Mesendoderm (in vitro differentiated cells): ENCODE results near the gene INSRR.
A peak's percentile ranks its signal among the peaks of the same experiment; 100 is the strongest.

ENCODE experiments used
- DNase-seq: peaks from one replicate; pipeline ENCODE4 v3.0.0; 2013
- H2AK5ac ChIP-seq: 2 replicates; pipeline ENCODE4 v1.6.1; 2013; ENCODE audit warnings: low read length, inconsistent platforms
- H2BK120ac ChIP-seq: 2 replicates; pipeline ENCODE4 v1.6.1; 2013; ENCODE audit warnings: low read depth, mild to moderate bottlenecking, low read length, moderate library complexity, mixed read lengths
- H2BK15ac ChIP-seq: replicated peaks from 2 replicates; pipeline ENCODE4 v1.6.1; 2013; ENCODE audit warnings: low read depth, mild to moderate bottlenecking, moderate library complexity
- H2BK5ac ChIP-seq: 2 replicates; pipeline ENCODE4 v1.6.1; 2013; ENCODE audit warnings: low read length, inconsistent platforms
- H3K18ac ChIP-seq: 2 replicates; pipeline ENCODE4 v1.6.1; 2013; ENCODE audit warnings: mild to moderate bottlenecking, low read length, mixed read lengths
- H3K23ac ChIP-seq: one replicate; pipeline ENCODE4 v1.6.1; 2013; ENCODE audit warnings: low read length
- H3K27ac ChIP-seq: 2 replicates; pipeline ENCODE4 v1.5.1; 2013; ENCODE audit warnings: low read depth, mild to moderate bottlenecking, inconsistent platforms, low read length, moderate library complexity
- H3K27me3 ChIP-seq: 2 replicates; pipeline ENCODE4 v1.6.1; 2013; ENCODE audit warnings: low read length, control low read depth, mild to moderate bottlenecking, inconsistent platforms; ENCODE audit not compliant: insufficient read depth, poor library complexity
- H3K36me3 ChIP-seq: 2 replicates; pipeline ENCODE4 v1.6.1; 2013; ENCODE audit warnings: low read length, inconsistent platforms; ENCODE audit not compliant: control insufficient read depth, insufficient read depth
- H3K4ac ChIP-seq: one replicate; pipeline ENCODE4 v1.6.1; 2013; ENCODE audit warnings: low read depth, mild to moderate bottlenecking, low read length, moderate library complexity
- H3K4me1 ChIP-seq: 2 replicates; pipeline ENCODE4 v1.6.1; 2013; ENCODE audit warnings: low read depth, low read length, inconsistent platforms; ENCODE audit not compliant: control insufficient read depth
- H3K4me2 ChIP-seq: 2 replicates; pipeline ENCODE4 v1.6.1; 2013; ENCODE audit warnings: low read length
- H3K4me3 ChIP-seq: 2 replicates; pipeline ENCODE4 v1.5.1; 2013; ENCODE audit warnings: mild to moderate bottlenecking, low read length
- H3K56ac ChIP-seq: one replicate; pipeline ENCODE4 v1.6.1; 2013; ENCODE audit warnings: low read length
- H3K79me1 ChIP-seq: 2 replicates; pipeline ENCODE4 v1.6.1; 2013; ENCODE audit warnings: low read length, inconsistent platforms
- H3K79me2 ChIP-seq: 2 replicates; pipeline ENCODE4 v1.6.1; 2013; ENCODE audit warnings: mild to moderate bottlenecking, low read length; ENCODE audit not compliant: control insufficient read depth, insufficient read depth
- H3K9ac ChIP-seq: 2 replicates; pipeline ENCODE4 v1.6.1; 2013; ENCODE audit warnings: low read length, inconsistent platforms
- H4K5ac ChIP-seq: one replicate; pipeline ENCODE4 v1.6.1; 2013; ENCODE audit warnings: low read length
- H4K8ac ChIP-seq: one replicate; pipeline ENCODE4 v1.6.1; 2013; ENCODE audit warnings: low read depth, mild to moderate bottlenecking, control low read depth, low read length, moderate library complexity
- WGBS: extraction: QIAGEN DNeasy Blood & Tissue Kit; methylation state at CpG from one replicate; pipeline ENCODE4 v1.1.7; 2013; ENCODE audit warnings: low lambda C conversion rate, missing lambda C conversion rate; ENCODE audit not compliant: insufficient coverage; ENCODE audit errors: extremely low coverage; 5-methylcytosine and 5-hydroxymethylcytosine counted together

Gene INSRR

GRCh38 chr1:156881101-156881500 lies 22.2 kb upstream of the INSRR start:
- H3K4ac ChIP-seq = no peak overlapping the region
- no peak overlapping the region for H3K23ac ChIP-seq
- H3K27ac ChIP-seq = no peak overlapping the region
- no peak overlapping the region for H3K56ac ChIP-seq
- H2AK5ac ChIP-seq = no peak overlapping the region
- no peaks in the 10 kb centered on the region for H3K27me3 ChIP-seq
- no peak overlapping the region for H3K18ac ChIP-seq
- DNase-seq = no peak
- no CpG with 5 or more reads among the region's 10 CpGs for WGBS
- H4K5ac ChIP-seq = no peak overlapping the region
- peaks cover 2% of the 10 kb centered on the region for H3K4me1 ChIP-seq
- no peaks in the 10 kb centered on the region for H3K36me3 ChIP-seq
- H3K4me3 ChIP-seq = no peak overlapping the region
- H3K79me2 ChIP-seq = no peaks in the 10 kb centered on the region
- H3K79me1 ChIP-seq = no peaks in the 10 kb centered on the region
- H3K4me2 ChIP-seq = no peak overlapping the region
- no peak overlapping the region for H3K9ac ChIP-seq
- H2BK120ac ChIP-seq = no peak overlapping the region
- no peak overlapping the region for H2BK15ac ChIP-seq
- H2BK5ac ChIP-seq = no peak overlapping the region
- H4K8ac ChIP-seq = no peak overlapping the region

DNA sequence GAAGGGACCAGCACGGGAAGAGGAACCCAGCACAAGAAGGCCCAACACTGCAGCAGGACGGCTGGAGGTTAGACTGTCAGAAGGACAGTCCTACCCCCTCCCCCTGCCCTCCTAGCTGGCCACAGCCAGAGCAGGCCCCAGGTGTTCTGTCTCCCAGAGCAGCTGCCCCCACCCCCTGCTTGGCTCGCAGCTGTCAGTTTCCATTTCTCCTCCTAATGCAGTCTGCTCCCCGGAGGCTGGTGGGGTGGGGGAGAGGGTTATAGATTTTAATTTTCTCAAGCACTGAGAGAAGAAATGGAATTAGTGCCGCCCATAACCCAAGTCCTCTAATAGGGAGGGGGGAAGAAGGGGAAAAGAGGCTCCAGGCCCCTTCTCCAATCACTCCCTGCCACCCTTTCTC lies 21.6 kb upstream of the INSRR start:
- H2BK5ac ChIP-seq = no peak overlapping the region
- no peaks in the 10 kb centered on the region for H3K79me2 ChIP-seq
- no peak for DNase-seq
- no peak overlapping the region for H3K4ac ChIP-seq
- H3K4me1 ChIP-seq = peaks cover 2% of the 10 kb centered on the region
- no peaks in the 10 kb centered on the region for H3K36me3 ChIP-seq
- no CpG with 5 or more reads among the region's 5 CpGs for WGBS
- H3K23ac ChIP-seq = no peak overlapping the region
- H3K4me3 ChIP-seq = no peak overlapping the region
- no peaks in the 10 kb centered on the region for H3K79me1 ChIP-seq
- H3K9ac ChIP-seq = no peak overlapping the region
- H3K56ac ChIP-seq = no peak overlapping the region
- H3K27me3 ChIP-seq = no peaks in the 10 kb centered on the region
- H3K27ac ChIP-seq = no peak overlapping the region
- H3K4me2 ChIP-seq = no peak overlapping the region
- no peak overlapping the region for H4K5ac ChIP-seq
- H2BK15ac ChIP-seq = no peak overlapping the region
- H4K8ac ChIP-seq = no peak overlapping the region
- H2AK5ac ChIP-seq = no peak overlapping the region
- H2BK120ac ChIP-seq = no peak overlapping the region
- H3K18ac ChIP-seq = no peak overlapping the region

DNA sequence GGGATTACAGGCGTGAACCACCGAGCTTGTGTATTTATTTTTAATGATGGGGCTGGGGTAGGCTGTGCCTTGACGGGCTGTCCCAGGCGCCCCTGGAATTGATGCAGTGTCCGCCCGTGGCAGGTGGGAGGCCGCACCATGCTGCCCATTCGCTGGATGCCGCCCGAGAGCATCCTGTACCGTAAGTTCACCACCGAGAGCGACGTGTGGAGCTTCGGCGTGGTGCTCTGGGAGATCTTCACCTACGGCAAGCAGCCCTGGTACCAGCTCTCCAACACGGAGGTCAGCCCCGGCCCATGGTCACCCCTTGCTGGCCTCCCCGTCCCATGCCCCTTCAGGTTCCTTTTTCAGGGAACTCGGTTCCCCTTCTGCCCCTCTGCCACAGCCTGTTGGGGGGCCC lies 21.0 kb upstream of the INSRR start:
- H3K27me3 ChIP-seq = no peaks in the 10 kb centered on the region
- no peak overlapping the region for H2AK5ac ChIP-seq
- no peak overlapping the region for H2BK120ac ChIP-seq
- H3K79me1 ChIP-seq = no peaks in the 10 kb centered on the region
- H3K18ac ChIP-seq = no peak overlapping the region
- H3K27ac ChIP-seq = no peak overlapping the region
- no peaks in the 10 kb centered on the region for H3K36me3 ChIP-seq
- no peak overlapping the region for H2BK5ac ChIP-seq
- no peak overlapping the region for H3K4ac ChIP-seq
- H4K5ac ChIP-seq = no peak overlapping the region
- no peak overlapping the region for H3K4me3 ChIP-seq
- H3K4me2 ChIP-seq = no peak overlapping the region
- H4K8ac ChIP-seq = no peak overlapping the region
- H3K23ac ChIP-seq = no peak overlapping the region
- WGBS = no CpG with 5 or more reads among the region's 21 CpGs
- H2BK15ac ChIP-seq = no peak overlapping the region
- no peaks in the 10 kb centered on the region for H3K4me1 ChIP-seq
- H3K9ac ChIP-seq = no peak overlapping the region
- no peaks in the 10 kb centered on the region for H3K79me2 ChIP-seq
- no peak for DNase-seq
- H3K56ac ChIP-seq = no peak overlapping the region

- Histone ChIP-seq H3K36me3 (no peaks in the 10 kb centered on the region), H2BK120ac (no peak overlapping the region), H3K79me2 (no peaks in the 10 kb centered on the region), H4K8ac (no peak overlapping the region), H3K4me1 (no peaks in the 10 kb centered on the region), H3K4ac (no peak overlapping the region), H3K79me1 (no peaks in the 10 kb centered on the region), H3K18ac (no peak overlapping the region), H2BK15ac (no peak overlapping the region), H3K4me2 (no peak overlapping the region), H3K27ac (no peak overlapping the region), H4K5ac (no peak overlapping the region), H3K27me3 (no peaks in the 10 kb centered on the region), H2BK5ac (no peak overlapping the region), H3K9ac (no peak overlapping the region), H2AK5ac (no peak overlapping the region), H3K4me3 (no peak overlapping the region), H3K56ac (no peak overlapping the region), H3K23ac (no peak overlapping the region)
- no CpG with 5 or more reads among the region's 5 CpGs for WGBS
- DNase-seq = no peak
These were observed 18.7 kb upstream of the INSRR start for GRCh38 chr1:156877433-156878170.

- Histone ChIP-seq H3K4me2 (no peak overlapping the region), H3K27ac (no peak overlapping the region), H3K4ac (no peak overlapping the region), H3K56ac (peak overlapping the region; percentile 65), H4K8ac (no peak overlapping the region), H3K9ac (no peak overlapping the region), H3K4me3 (no peak overlapping the region), H3K36me3 (no peaks in the 10 kb centered on the region), H3K27me3 (no peaks in the 10 kb centered on the region), H3K18ac (no peak overlapping the region), H2AK5ac (no peak overlapping the region), H2BK120ac (no peak overlapping the region), H3K79me1 (no peaks in the 10 kb centered on the region), H3K4me1 (no peaks in the 10 kb centered on the region), H3K79me2 (no peaks in the 10 kb centered on the region), H2BK15ac (no peak overlapping the region), H4K5ac (no peak overlapping the region), H2BK5ac (no peak overlapping the region), H3K23ac (peak overlapping the region; percentile 29)
- peak; percentile 80 for DNase-seq
- WGBS = no CpG with 5 or more reads among the region's 21 CpGs
These were observed 17.4 kb upstream of the INSRR start for GRCh38 chr1:156876281-156876680.

- Histone ChIP-seq H3K56ac (no peak overlapping the region), H2AK5ac (no peak overlapping the region), H3K27ac (no peak overlapping the region), H4K5ac (no peak overlapping the region), H3K23ac (no peak overlapping the region), H3K4me1 (no peaks in the 10 kb centered on the region), H3K4me2 (no peak overlapping the region), H3K27me3 (no peaks in the 10 kb centered on the region), H3K4ac (no peak overlapping the region), H3K79me1 (no peaks in the 10 kb centered on the region), H3K36me3 (no peaks in the 10 kb centered on the region), H4K8ac (no peak overlapping the region), H2BK5ac (no peak overlapping the region), H2BK15ac (no peak overlapping the region), H3K9ac (no peak overlapping the region), H3K4me3 (no peak overlapping the region), H2BK120ac (no peak overlapping the region), H3K18ac (no peak overlapping the region), H3K79me2 (no peaks in the 10 kb centered on the region)
- DNase-seq = no peak
- WGBS = no CpG with 5 or more reads among the region's 5 CpGs
These were observed 16.4 kb upstream of the INSRR start for GRCh38 chr1:156875341-156875615.
